NCI-H524 treated with DMSO at 0.1 percent for 48 hours (cell line): ENCODE results near the gene AMER3.

ENCODE experiments used
- DNase-seq: peaks from one replicate; lab custom pipeline; 2025; lab: John Stamatoyannopoulos, UW

AMER3 gene

DNA sequence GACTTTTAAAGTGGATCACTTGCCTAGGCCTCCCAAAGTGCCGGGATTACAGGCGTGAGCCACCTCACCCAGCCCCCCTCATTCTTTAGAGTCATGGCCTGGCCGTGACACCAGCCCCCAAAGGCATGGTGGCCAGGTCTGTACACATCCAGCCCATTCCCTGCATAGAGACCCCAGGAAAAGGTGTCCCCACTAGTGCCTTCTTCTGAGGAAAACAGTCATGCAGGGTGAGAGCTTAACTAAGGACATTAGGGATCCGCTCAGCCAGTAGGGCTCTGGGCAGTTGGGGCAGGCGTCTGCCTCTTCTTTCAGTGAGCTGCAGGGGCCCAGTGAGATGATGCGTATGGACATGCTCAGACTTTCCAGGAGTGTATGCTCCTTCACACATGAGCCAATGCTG lies 5.7 kb upstream of the AMER3 start:
- DNase-seq, result no peak

- no peak for DNase-seq
Measured at GRCh38 chr2:130754811-130755210, 529 bp upstream of the AMER3 start.

DNA sequence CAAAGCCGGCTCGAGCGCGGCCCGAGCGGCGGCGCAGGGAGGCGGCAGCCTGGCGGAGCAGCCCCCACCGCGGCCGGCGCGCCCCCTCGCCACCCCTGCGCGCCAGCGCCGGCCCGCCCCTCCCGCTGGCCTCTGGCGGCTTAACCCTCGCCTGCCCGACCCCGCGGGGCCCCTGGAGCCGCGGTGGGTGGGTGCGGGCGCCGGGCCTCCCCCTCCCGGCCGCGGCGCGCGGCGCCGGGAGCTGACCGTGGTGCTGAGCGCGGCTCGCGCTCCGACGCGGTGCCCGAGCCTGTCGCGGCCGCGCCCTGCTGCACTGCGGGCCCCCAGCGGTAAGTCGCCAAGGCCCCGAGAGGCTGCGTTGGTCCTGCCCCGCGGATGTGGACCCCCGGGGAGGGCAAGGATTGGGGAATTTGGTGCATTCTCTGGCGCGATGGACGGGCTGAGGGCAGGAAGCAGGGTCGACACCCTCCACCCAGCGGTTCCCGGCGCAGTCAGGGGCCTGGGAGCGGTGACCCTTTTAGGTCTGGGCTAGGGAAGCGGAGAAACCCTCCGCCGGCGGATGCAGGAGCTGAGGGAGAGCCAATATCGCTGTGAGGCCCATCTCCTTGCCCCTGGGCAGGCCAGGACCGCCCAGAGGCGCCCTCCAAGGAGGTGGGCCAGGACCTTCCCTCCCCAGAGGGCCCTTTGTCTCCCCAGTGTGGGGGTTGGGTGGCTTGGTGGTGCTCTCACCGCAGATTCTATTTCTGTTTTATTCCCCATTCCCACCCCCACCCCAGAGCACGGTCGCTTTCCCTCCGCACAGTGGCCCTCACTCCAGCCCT lies 923 bp downstream of the AMER3 start:
- DNase-seq, result no peak

DNA sequence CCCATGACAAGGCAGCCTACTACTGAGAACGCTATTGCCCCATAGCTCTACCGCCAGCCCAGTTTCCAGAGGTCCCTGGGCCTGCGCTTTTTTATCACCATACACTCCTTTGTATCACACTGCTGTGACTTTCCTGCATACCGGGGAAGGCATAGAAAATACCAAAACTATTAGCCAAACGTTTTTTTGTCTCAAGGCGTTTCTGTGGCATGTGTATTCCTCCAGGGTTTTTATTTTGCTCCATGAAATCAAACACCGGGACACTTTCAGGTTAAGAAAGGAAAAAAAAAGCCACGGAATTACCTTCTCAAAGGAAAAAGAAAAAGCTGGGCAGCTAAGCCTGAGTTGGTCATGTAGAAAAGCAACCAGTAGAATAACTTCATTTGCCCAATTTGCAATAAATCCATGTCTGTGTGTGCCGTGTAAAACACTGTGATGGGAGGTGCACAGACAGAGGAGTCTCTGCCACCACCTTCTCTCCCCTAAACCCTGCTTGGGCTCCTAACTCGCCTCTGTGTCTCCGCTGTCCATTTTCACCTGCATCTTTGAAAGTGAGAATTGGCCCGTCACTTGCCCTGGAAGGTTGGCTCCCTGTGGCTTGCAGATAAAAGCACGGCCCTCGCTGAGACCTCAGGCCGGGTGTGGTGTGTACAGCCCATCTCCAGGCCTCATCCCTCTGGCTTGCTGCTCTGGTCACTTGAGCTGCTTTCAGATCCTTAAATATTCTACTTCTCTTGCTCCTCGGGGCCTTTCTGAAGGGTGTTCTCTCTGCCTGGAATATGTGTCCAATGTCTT lies 1.7 kb downstream of the AMER3 start:
- DNase-seq, result no peak

DNA sequence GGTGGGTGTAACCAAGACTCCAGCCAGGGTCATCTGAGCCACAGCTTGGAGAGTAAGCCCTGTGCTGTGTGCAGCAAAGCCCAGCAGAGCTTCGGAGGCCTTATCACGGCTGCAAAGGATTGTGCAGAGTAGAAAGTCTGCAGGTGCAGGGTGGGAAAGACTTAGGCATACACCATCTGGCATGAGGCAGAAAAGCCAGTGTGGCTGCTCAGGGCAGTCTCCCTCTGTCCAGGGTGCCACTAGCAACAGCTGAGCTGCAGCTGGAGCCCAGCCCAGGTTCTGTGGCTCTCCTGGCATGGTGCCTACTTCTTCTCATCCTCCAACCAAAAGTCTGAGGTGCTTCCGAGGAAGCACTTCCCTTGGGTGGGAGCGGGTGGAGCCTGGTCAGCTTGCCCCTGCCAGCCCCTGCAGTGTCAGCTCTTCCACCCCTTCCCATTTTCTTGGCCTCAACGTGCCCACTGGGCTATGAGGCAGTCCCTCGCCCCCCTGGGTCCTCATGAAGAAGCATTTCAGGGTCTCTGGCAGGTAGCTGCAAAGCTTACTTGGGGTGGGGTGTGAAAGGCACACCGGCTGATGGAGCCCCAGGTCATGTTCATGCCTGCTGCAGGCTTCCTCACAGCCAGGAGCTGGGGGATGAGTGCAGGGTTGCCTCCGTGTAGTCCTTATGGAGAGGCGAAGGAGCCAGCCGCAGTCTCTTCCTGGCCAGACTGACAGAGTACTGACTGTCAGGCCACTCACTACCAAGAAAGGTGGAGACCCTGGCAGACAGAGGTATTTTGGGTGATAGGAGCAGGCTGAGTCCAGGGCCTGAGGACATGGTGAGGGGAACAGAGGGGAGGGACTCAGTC lies 4.8 kb downstream of the AMER3 start:
- DNase-seq, result peak; percentile 81

DNA sequence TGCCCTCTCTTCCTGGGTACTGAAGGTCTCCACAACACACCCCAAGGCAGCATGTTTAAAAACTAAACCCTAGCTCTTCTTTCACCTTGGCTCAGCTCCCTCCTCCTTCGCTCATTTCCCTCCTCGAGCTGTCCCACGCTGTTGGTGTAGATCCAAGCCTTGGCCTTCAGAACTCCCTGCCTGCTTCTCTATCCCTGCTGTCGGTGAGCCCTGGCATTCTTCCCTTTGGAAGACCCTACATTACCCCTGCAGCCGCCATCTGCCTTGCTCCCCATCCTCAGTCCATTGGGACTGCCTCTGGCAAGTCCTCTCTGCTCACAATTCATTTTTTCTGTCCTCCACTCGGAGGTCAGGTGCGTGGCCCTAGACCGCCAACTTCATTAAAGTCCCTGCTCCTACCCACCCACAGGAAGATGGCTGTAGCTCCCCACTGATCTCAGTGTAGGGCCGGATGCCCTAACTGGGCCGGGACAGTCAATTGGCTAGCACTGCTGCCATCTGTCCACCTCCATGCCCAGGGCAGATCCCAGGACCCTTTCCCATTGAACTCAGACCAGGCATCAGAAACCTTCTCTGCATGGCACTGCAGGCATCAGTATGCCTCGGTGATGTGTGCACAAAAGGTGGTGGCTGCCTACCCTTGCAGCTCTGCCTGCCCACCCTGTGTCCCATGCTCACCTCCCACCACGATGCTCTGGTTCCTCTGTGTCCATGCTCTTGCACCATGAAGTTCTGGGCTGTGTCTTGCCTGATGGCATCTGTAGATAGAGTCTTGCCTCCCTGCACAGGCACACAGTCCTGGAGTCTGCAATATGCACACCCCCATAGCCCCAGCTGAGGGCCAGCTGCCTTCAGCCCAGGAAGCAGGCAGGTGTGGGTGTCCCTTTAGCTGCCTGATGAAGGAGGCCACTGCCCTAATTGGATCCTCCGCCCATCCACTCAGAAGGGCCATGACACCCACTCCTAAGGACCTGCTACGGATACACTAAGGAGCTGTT lies 5.7 kb downstream of the AMER3 start:
- DNase-seq, result no peak

- DNase-seq, result no peak
Measured at GRCh38 chr2:130762031-130762909, 6.9 kb downstream of the AMER3 start.

- no peak for DNase-seq
Measured at GRCh38 chr2:130762910-130763385, 7.6 kb downstream of the AMER3 start.

GRCh38 chr2:130763405-130763804 lies 8.1 kb downstream of the AMER3 start:
- DNase-seq, result no peak

DNA sequence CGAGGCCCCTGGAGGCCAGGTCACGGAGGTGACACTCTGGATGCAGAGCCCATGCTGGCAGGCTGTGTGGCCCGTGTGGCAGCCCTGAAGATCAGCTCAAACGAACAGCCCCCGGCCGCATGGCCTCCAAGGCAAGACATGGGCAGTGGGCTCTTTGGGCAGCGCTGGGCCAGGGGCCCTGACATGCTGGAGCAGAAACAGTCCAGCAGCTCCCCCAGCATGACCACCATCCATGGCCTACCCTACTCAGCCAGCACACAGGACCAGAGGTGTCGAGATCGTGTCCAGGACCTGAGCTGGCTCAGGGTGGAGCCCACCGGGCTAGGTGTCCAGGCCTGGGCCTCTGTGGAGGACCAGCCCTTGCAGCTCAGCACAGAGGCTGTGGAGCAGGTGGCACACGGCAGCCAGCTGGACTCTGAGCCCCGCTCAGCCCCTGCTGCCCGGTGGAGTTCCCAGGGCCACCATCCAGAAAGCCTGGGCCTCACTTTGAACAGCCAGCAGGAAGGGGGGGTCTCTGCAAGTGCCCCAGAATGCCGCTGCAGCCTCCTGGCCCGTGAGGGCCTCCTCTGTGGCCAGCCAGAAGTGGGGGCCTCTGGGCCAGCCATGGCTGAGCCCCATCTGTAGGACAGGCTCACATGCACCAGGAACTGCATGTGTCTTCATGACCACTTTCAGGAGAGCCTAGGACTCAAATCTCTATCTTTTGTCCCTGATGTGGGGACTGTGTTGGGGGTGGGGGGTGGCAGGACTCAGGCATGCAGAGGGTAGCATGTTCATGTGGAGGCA lies 8.9 kb downstream of the AMER3 start:
- no peak for DNase-seq

DNA sequence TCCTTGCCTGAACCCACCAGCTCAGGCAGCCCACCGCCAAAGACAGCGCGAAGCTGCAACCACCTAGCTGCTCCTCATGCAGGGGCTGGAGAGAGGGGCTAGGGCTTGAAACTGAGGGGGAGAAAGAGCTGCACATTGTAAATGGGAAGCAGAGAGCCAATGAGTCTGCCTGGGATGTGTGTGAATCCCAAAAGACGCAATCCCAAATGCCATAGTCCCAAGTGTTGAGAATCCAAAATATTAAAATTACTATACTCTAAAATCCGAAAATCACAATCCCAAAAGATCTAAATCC lies 9.4 kb downstream of the AMER3 start:
- no peak for DNase-seq

DNA sequence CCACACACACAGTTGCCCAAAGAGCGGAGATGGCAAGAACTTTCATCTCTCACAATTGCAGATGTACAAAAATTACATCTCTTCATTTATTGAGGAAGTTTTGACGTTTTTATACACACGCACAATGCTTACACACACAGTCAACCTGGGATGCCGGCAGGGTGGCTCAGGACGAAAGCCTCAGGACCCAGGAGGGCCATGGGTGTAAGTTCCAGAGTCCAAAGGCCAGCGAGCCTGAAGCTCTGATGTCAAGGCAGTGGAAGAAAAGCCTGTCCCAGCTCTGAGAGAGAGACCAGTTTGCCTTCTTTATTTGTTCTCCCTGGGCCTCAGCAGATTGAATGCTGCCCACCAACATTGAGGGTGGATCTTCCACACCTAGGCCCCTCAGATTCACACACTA lies 10.1 kb downstream of the AMER3 start:
- DNase-seq, result no peak

GRCh38 chr2:130766037-130766436 lies 10.7 kb downstream of the AMER3 start:
- no peak for DNase-seq

DNA sequence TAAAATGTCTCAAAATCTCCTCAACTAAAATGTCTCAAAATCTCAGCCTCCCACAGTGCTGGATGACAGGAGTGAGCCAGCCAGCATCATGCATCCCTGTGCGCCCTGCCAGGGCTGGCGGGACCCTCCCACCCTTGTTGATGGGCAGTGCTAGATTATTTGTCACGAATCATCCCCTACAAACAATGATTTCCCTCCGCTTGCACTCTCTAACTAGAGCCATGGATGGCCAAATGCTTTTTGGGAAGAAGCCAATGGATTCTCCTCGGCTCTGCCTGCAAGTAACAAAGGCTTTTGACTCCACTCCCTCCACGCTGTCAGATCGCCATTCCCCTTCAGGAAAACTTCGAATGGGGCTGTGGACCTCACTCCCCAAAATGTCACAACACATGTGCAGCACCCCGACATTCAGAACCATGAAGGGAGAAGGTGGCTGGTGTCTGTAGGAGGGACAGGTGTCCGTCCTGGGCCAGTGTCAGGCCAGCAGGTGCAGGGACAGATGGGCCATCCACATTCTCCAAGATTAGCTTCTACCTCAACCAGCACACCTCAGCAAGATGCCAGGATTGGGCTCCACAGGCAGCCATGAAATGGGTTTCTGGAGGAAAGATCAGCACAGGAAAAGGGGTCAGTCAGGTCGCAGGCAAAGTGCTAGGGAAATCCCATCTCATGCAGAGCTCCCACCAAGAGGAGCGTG lies 11.5 kb downstream of the AMER3 start:
- no peak for DNase-seq

- DNase-seq, result no peak
Measured at GRCh38 chr2:130767408-130767775, 12.1 kb downstream of the AMER3 start.

DNA sequence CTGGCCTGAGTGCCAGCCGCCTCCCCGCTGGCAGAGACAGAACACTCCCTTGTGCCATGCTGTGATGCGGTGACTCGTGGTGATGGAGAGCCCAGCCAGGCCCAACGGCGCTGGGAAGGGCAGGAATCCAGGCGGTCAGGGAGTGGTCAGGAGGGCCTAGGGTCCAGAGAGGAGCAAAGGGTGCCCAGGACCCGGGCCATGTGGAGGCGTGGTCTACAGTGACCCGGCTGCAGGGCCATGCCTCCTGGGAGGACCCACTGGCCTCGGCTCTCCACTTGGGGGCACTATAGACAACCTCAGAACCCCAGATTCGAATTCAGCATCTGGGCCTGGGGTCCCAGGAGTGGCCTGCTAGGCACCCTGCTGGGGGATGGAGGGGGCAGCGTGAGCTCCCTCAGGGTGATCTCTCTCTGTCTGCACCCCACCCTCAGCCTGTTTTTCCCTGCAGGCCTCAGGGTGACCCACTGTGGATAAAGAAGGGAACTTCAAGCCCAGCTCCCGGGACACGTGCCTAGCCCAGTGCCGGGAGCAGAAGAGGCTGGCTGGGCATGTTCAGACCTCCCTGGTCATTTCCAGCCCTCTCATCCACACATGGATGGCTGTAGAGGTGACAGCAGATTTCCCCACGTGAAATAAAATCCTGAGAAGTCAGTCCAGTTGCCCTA lies 13.0 kb downstream of the AMER3 start:
- no peak for DNase-seq

DNA sequence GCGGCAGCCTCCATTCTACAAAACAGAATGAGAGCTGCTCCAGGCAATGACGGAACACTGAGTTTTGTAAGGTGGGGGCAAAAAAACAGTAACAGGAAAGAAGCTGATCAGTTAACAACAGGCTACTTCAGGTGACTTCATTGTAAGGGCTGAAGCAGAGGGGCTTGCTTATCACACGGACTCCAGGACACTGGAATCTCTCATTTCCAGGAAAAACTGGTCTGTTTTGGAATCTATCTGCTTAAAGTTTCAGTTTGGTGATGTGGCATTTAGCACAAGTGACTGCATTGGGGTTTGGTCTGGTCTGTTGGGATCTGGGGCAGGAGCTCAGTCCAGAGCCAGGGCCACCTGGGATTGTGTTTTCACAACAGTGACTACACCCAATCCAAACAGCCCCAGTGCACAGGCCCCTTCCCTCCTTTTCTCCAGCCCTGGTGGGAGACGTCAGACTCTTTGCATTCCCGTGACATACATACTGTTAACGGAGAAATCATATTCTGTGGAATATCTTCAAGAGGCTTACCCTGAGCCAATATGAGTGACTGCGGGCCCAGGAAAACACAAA lies 14.1 kb downstream of the AMER3 start:
- no peak for DNase-seq

- no peak for DNase-seq
Measured at GRCh38 chr2:130776550-130776949, 21.2 kb downstream of the AMER3 start.
